Right lobe of liver (tissue), 6 donors: ENCODE results near the gene SHISA9. TPM values are rescaled to one million over a fixed set of nuclear protein-coding genes. Genes with fewer than 3 reads are reported as not detected.

Experiments
- ATAC-seq, 4 donors: fragments of 200-7000 bp; cut with Tn5 transposase; one replicate each; pipeline ENCODE4 v1.9.1; 2020; ENCODE audit warnings: mild to moderate bottlenecking in 4 of 4, moderate library complexity in 4 of 4
- DNase-seq, 3 donors: peaks; one replicate each; pipeline ENCODE4 v3.0.0-alpha.2; 2020
- H3K27ac ChIP-seq, 3 donors: fragments of 200-600 bp; one replicate each; pipeline ENCODE4 v1.8.0; 2022
- H3K27me3 ChIP-seq, 2 donors: fragments of 200-600 bp; one replicate each; pipeline ENCODE4 v1.8.0; 2022
- H3K36me3 ChIP-seq, 4 donors: fragments of 200-600 bp; sonication (generic) in 1 of 4; one replicate each; pipeline versions ENCODE4 v1.5.1 to v1.8.0; 2017 to 2022; ENCODE audit warnings: control low read depth in 1 of 4
- H3K4me1 ChIP-seq, 4 donors: fragments of 200-600 bp; sonication (generic) in 1 of 4; one replicate each; pipeline versions ENCODE4 v1.5.1 to v1.8.0; 2017 to 2022; ENCODE audit warnings: control low read depth in 1 of 4
- H3K4me3 ChIP-seq, 3 donors: fragments of 200-600 bp; one replicate each; pipeline ENCODE4 v1.8.0; 2022
- H3K9me3 ChIP-seq, 4 donors: fragments of 200-600 bp; sonication (generic) in 1 of 4; one replicate each; pipeline versions ENCODE4 v1.5.1 to v1.8.0; 2017 to 2022; ENCODE audit warnings: control low read depth in 1 of 4
- POLR2A ChIP-seq: fragments of 450-650 bp; IDR thresholded peaks from one replicate; pipeline ENCODE4 v1.6.1; 2017; ENCODE audit warnings: antibody characterized with exemption, mild to moderate bottlenecking
- WGBS: methylation state at CpG from one replicate; pipeline ENCODE4 v1.1.6; 2018; ENCODE audit warnings: low coverage, low lambda C conversion rate; ENCODE audit not compliant: insufficient coverage; ENCODE audit errors: missing lambda C conversion rate; 5-methylcytosine and 5-hydroxymethylcytosine counted together
- intact Hi-C, 2 donors: fragments of 100-400 bp; cut with DNase I; formaldehyde crosslinking; loops; one replicate each; pipeline versions ENCODE4 v1.11.2 to v1.14.1; 2022
- total RNA-seq, 6 experiments: library from RNA; depleted of rRNA in 2 of 6; stranded (reverse); fragments of >200 nt in 2 of 6; fragmentation: NEBNext Ultra II Directional in 3 of 6; extraction: Animal tissue kit (Norgen Biotek cat#: 25700) in 3 of 6; gene quantifications; one replicate each; pipeline versions ENCODE4 v1.1.0 to v1.2.4, GENCODE V29; 2016 to 2023
- TF ChIP-seq, protein P1 (sequence below), 4 donors: fragments of 200-600 bp in 3 of 4; fragments of 450-650 bp in 1 of 4; IDR thresholded peaks; one replicate each; pipeline versions ENCODE4 v1.5.1 to v1.8.0; 2016 to 2022; ENCODE audit warnings: antibody characterized with exemption in 4 of 4, mild to moderate bottlenecking in 2 of 4
- donor health status: DM: no; HTN: yes; CAD: no.
- donor health status: DM: no; HTN: no; CAD: no.
- donor health status: DM: no; HTN: no; CAD: no.
- donor health status: DM: no; HTN: yes; CAD: no.
- donor health status: DM: no; HTN: yes; CAD: no.

SHISA9 gene
- total RNA-seq, 6 experiments from 2014 or later: 0.02 to 0.06 TPM; not detected in 4

DNA sequence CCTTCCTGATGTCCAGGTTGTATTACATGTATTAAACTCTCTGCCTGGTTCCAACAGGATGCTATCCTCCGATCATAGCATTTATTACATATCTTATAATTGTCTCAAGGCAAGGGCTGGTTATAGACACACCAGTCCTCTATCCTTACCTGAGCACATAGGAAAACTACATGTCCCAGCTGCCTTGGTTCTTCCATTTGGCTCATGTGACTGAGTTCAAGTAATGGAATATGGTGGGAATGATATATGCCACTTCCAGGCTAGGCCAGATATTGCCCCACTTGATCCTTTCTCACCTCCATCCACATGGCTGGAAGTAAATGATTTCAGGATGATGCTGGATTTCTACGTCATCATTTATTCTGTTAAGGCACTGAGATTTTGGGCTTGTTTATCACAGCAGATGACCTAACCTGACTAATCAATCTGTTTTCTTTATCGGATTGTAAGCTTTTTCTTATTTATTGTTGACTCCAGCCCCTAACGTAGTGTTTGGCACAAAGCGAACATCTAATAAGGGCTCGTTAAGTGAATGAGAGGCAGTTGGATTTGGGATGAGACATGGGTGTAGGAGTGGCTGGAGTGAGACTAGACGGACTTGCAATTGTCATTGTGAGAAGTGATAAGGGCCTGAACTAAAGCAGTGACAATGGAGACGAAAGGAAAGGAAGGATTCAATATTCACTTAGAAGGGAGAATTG is 8.2 kb upstream of the SHISA9 start:
- Histone ChIP-seq H3K4me1 (no peaks in the 10 kb centered on the region), H3K27ac (no peak overlapping the region), H3K4me3 (no peak overlapping the region), H3K27me3 (no peaks in the 10 kb centered on the region), H3K9me3 (no peaks in the 10 kb centered on the region), H3K36me3 (no peaks in the 10 kb centered on the region)
- intact Hi-C loops: no loop called here
- TF ChIP-seq, protein P1, sequence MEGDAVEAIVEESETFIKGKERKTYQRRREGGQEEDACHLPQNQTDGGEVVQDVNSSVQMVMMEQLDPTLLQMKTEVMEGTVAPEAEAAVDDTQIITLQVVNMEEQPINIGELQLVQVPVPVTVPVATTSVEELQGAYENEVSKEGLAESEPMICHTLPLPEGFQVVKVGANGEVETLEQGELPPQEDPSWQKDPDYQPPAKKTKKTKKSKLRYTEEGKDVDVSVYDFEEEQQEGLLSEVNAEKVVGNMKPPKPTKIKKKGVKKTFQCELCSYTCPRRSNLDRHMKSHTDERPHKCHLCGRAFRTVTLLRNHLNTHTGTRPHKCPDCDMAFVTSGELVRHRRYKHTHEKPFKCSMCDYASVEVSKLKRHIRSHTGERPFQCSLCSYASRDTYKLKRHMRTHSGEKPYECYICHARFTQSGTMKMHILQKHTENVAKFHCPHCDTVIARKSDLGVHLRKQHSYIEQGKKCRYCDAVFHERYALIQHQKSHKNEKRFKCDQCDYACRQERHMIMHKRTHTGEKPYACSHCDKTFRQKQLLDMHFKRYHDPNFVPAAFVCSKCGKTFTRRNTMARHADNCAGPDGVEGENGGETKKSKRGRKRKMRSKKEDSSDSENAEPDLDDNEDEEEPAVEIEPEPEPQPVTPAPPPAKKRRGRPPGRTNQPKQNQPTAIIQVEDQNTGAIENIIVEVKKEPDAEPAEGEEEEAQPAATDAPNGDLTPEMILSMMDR (IDR thresholded peaks at IDR 0.05): no peak
- TF ChIP-seq POLR2A: no peak
- 62% methylated on average over 8 of the region's 8 CpGs for WGBS
- DNase-seq (no peak), ATAC-seq (no peak)

DNA sequence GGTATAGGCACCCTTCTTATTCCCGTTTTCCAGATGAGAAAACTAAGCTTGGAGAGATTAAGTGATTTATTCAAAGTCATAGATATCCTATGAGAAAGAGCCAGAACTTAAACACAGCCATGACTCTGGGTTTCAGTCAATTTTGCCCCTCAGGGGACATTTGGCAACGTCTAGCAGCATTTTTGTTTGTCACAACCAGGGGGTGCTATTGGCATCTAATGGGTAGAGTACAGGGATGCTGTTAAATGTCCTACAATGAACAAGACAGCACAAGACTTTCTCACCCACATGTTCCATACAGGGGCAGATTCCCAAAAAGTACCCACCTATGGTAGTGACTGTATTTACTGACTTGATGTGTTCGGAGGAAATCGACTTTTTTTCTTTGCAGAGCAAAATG is 4.8 kb upstream of the SHISA9 start:
- peaks cover 0 to 5% of the 10 kb centered on the region in 2 donors for H3K27me3 ChIP-seq
- intact Hi-C loops: no loop called here
- DNase-seq (no peak), ATAC-seq (peak; percentile 56 to 74 (median 68))
- H3K4me3 ChIP-seq: no peak overlapping the region
- no peaks in the 10 kb centered on the region for H3K9me3 ChIP-seq
- TF ChIP-seq POLR2A: no peak
- TF ChIP-seq, protein P1 (IDR thresholded peaks at IDR 0.05): peak; percentile 51 to 68 (median 60)
- H3K27ac ChIP-seq: no peak overlapping the region
- peaks cover 0 to 4% (median 0%) of the 10 kb centered on the region in 4 donors for H3K4me1 ChIP-seq
- no peaks in the 10 kb centered on the region for H3K36me3 ChIP-seq
- 15% methylated on average over 4 of the region's 4 CpGs for WGBS

DNA sequence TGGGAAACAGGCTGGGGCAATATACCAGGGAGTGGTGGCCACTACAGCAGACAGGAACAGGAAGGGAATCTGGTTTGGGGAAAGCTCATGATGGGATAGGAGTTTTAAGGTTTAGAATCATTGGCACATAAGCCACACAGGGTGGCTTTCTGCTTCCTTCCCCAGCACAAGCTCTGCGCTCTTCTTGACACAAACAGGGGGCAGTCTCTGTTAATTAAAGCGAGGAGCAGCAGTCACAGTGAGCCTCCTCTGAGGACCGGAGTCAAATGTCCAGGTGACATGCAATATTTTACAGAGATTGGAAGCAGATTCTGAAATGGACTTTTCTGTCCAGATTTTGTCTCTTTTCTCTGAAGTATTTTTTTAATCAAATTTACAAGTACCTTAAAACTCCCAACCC is 2.8 kb upstream of the SHISA9 start:
- DNase-seq: no peak

GRCh38 chr16:12899529-12900143 is 1.8 kb upstream of the SHISA9 start:
- H3K4me1 ChIP-seq: peaks cover 0 to 11% (median 0%) of the 10 kb centered on the region in 4 donors
- DNase-seq (no peak), ATAC-seq (no peak)
- WGBS: 34% methylated on average over 5 of the region's 6 CpGs
- intact Hi-C loops: no loop called here
- TF ChIP-seq POLR2A: no peak
- TF ChIP-seq, protein P1 (IDR thresholded peaks at IDR 0.05): no peak
- peaks cover 0 to 10% of the 10 kb centered on the region in 2 donors for H3K27me3 ChIP-seq
- no peak overlapping the region for H3K4me3 ChIP-seq
- H3K27ac ChIP-seq: no peak overlapping the region
- H3K9me3 ChIP-seq: no peaks in the 10 kb centered on the region
- no peaks in the 10 kb centered on the region for H3K36me3 ChIP-seq

More for the DNA sequence above, 2.8 kb upstream of the SHISA9 start:
- Histone ChIP-seq H3K27me3 (peaks cover 0 to 5% of the 10 kb centered on the region in 2 donors), H3K4me3 (no peak overlapping the region), H3K4me1 (peaks cover 0 to 11% (median 0%) of the 10 kb centered on the region in 4 donors), H3K9me3 (no peaks in the 10 kb centered on the region), H3K27ac (no peak overlapping the region), H3K36me3 (no peaks in the 10 kb centered on the region)
- TF ChIP-seq, protein P1 (IDR thresholded peaks at IDR 0.05): no peak
- TF ChIP-seq POLR2A: no peak
- 29% methylated on average over 3 of the region's 3 CpGs for WGBS
- intact Hi-C loops: no loop called here
- no peak for ATAC-seq
